NCI-H510A (cell line): ENCODE data around the gene PTPN12.
"Not testable (repeated sequence)": the region's sequence is repeated elsewhere in the genome, so short reads cannot be mapped to it uniquely, and the experiment has no call there.

Experiments used
- DNase-seq: peaks from one replicate; lab custom pipeline; 2025; lab: John Stamatoyannopoulos, UW

PTPN12 gene

DNA sequence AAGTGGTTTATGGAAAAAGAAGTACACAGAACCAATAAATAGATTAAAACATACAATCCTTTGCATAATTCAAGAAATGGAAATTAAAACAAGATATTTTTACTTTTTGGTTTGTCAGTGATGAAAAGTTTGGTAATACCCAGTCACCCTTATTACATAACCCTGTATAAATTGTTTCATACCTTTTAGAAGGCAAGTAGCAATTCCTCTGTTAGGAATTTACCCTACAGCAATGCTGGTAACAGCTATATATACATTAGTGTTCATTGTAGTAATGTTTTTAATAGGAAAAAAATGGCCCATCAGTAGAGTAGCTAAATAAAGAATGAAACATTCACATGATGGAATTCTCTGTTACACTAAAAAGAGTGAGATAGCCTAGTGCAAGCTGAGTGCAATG lies 42.7 kb downstream of the PTPN12 start:
- no peak for DNase-seq

DNA sequence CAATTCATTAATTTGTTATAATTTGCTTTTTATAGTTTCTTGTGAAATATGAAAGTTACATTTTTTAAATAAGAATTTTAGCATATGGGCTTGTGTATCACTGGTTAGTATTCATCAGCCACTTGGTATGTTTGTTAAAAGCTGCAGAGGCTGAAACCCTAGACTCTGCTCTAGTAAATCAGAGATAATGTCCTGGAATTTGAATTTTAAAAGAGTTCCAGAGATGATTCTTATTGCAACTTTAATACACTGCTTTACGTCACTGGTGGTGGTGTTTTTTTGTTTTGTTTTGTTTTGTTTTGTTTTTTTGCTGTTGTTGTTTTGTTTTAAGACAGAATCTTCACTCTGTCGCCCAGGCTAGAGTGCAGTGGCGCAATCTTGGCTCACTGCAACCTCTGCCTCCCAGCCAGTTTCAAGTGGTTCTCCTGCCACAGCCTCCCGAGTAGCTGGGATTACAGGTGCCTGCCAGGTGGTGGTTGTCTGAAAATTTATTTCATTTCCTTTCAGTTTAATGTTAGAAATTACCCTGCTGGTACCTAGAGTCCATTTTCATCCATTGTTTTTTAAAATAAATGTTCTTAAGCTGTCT lies 43.8 kb downstream of the PTPN12 start:
- DNase-seq, result no peak

GRCh38 chr7:77587272-77587671 lies 50.2 kb downstream of the PTPN12 start:
- no peak for DNase-seq

- DNase-seq, result no peak
Measured at GRCh38 chr7:77600952-77601351, 63.9 kb downstream of the PTPN12 start.

- no peak for DNase-seq
Measured at GRCh38 chr7:77606562-77606961, 69.5 kb downstream of the PTPN12 start.

- DNase-seq, result no peak
Measured at GRCh38 chr7:77619314-77619713, 82.2 kb downstream of the PTPN12 start.

- no peak for DNase-seq
Measured at GRCh38 chr7:77626586-77627308, 89.7 kb downstream of the PTPN12 start.

GRCh38 chr7:77627309-77627676 lies 90.2 kb downstream of the PTPN12 start:
- DNase-seq, result no peak

- DNase-seq, result no peak
Measured at GRCh38 chr7:77629797-77630196, 92.7 kb downstream of the PTPN12 start.

DNA sequence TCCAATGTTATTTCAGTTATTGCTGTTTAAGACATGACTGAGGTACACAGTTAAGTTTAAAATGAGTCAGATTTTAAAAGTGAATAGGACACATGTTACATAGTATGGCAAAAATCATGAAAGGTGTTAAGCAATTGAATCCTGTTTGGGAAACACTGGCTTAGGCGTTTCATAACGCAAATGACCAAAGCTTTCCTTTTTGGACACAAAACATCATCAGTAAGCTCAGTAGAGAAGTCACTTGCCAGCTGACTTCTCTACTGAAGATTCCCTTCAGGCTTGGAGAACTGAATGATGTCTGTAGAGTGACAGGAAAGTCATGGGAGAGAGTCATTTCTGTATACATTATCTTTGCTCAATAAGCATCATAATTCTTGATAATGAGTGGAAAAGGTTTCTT lies 94.7 kb downstream of the PTPN12 start:
- DNase-seq, result no peak

- no peak for DNase-seq
Measured at GRCh38 chr7:77644774-77645173, 107.7 kb downstream of the PTPN12 start.

DNA sequence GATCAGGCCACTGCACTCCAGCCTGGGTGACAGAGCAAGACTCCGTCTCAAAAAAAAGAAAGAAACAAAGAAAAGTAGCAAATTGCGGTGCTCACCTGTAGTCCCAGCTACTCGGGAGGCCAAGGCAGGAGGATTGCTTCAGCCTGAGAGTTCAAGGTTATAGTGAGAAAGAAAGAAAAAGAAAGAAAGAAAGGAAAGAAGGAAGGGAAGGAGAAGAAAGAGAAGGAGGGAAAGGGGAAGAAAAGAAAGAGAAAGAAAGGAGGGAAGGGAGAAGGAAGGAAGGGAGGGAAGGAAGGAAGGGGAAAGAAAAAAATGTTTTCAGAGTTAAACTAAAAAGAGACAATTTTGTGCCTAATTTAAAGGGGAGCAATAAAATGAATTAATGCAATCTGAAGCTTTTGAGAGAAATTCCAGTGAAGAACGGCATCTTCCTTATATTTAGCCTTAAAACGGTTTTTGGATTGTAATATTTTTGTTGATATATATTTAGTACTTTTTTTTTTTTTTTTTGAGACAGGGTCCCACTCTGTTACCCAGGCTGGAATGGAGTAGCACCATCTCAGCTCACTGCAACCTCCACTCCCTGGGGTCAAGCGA lies 111.7 kb downstream of the PTPN12 start:
- no peak for DNase-seq

- DNase-seq, result no peak
Measured at GRCh38 chr7:77649716-77650349, 112.7 kb downstream of the PTPN12 start.

GRCh38 chr7:77651575-77652162 lies 114.6 kb downstream of the PTPN12 start:
- DNase-seq, result no peak

- not testable (repeated sequence) for DNase-seq
Measured at GRCh38 chr7:77652826-77653225, 115.7 kb downstream of the PTPN12 start.

GRCh38 chr7:77653572-77653971 lies 116.5 kb downstream of the PTPN12 start:
- DNase-seq, result no peak

GRCh38 chr7:77655356-77655755 lies 118.3 kb downstream of the PTPN12 start:
- no peak for DNase-seq

DNA sequence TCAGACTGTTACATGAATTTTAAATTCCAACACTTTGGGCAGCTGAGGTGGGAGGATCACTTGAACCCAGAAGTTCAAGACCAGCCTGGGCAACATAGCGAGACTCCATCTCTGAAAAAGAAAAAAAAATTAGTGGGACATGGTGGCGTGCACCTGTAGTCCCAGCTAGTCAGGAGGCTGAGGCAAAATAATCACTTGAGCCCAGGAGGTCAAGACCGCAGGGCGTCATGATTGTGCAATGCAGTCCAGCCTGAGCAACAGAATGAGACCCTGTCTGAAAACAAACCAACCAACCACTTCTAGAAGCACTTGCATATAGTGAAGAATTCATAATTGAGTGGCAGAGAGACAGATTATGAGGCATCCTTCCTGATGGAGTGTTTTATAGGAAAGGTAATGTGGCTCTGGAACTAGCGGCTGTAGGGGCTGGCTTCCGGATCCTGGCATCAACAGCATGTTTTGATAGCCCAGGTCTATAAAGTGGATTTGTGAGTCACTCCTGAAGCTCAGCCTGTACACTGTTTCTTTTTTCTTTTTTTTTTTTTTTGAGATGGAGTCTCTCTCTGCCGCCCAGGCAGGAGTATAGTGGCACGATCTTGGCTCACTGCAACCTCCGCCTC lies 118.9 kb downstream of the PTPN12 start:
- no peak for DNase-seq

GRCh38 chr7:77657427-77658224 lies 120.5 kb downstream of the PTPN12 start:
- no peak for DNase-seq

DNA sequence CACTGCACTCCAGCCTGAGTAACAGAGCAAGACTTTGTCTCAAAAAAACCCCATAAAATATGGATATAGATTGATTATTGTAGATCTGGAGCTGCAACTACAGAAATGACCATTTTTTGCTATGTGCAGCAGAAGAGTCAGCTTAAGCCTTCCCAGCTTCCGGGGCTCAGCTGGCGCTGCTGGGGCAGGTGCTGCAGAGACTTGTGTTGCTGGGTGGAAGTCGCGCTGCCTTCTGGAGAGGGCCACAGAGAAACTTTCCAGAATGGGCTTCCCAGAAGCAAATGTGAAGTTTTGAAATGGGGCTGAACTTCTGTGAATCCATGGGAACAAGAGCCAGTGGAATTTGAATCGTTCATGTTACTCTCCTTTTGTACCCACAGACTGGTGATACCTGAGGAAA lies 121.8 kb downstream of the PTPN12 start:
- DNase-seq, result no peak

GRCh38 chr7:77661816-77662215 lies 124.7 kb downstream of the PTPN12 start:
- DNase-seq, result no peak
